ENCODE measurements around the gene MALT1.

MALT1 gene

DNA sequence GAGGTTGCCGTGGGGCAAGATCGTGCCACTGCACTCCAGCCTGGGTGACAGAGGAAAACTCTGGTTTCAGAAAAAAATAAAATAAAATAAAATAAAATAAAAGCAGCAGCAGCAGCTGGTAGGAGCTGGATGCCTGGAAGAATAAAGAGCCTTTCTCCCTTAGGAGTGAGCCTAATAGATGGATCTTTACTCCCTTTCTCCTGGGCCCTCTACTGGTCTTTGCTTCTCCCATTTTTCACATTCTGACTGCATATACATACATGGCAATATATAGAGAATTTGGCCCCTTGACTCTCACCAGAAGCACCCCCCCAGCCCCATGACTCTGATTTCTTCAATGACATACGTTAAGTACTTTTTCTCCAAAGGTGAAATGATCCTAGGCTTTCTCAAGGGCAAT, 9.8 kb upstream of the MALT1 start:
- no peak overlapping the region for H3K9ac ChIP-seq (ENCODE audit: low read length)
- no peak overlapping the region for H3K27ac ChIP-seq (ENCODE audit: low read length)
- TF ChIP-seq EZH2phosphoT487 (IDR thresholded peaks at IDR 0.05; ENCODE audit: low read length), result no peak
- TF ChIP-seq, protein P1, sequence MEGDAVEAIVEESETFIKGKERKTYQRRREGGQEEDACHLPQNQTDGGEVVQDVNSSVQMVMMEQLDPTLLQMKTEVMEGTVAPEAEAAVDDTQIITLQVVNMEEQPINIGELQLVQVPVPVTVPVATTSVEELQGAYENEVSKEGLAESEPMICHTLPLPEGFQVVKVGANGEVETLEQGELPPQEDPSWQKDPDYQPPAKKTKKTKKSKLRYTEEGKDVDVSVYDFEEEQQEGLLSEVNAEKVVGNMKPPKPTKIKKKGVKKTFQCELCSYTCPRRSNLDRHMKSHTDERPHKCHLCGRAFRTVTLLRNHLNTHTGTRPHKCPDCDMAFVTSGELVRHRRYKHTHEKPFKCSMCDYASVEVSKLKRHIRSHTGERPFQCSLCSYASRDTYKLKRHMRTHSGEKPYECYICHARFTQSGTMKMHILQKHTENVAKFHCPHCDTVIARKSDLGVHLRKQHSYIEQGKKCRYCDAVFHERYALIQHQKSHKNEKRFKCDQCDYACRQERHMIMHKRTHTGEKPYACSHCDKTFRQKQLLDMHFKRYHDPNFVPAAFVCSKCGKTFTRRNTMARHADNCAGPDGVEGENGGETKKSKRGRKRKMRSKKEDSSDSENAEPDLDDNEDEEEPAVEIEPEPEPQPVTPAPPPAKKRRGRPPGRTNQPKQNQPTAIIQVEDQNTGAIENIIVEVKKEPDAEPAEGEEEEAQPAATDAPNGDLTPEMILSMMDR (IDR thresholded peaks at IDR 0.05; ENCODE audit: low read length), result no peak
- no peak for TF ChIP-seq EZH2 (optimal IDR thresholded peaks at IDR 0.05; ENCODE audit: low read depth, low read length)
- H3K27me3 ChIP-seq (replicated peaks; ENCODE audit: insufficient read depth, low read length), result no peaks in the 10 kb centered on the region
- no peak overlapping the region for H2AFZ ChIP-seq (ENCODE audit: low read length)
- no peak for DNase-seq
- H4K20me1 ChIP-seq (ENCODE audit: insufficient read depth, low read length), result no peaks in the 10 kb centered on the region
- no peaks in the 10 kb centered on the region for H3K9me2 ChIP-seq (replicated peaks; ENCODE audit: insufficient read depth, low read length)
- no peaks in the 10 kb centered on the region for H3K9me3 ChIP-seq (replicated peaks; ENCODE audit: insufficient read depth, low read length)
- peaks cover 24% of the 10 kb centered on the region for H3K79me2 ChIP-seq (ENCODE audit: low read length)
- H3K4me2 ChIP-seq (ENCODE audit: low read depth, low read length), result no peak overlapping the region
- no peak overlapping the region for H3K4me3 ChIP-seq (ENCODE audit: low read length)
- peaks cover 38% of the 10 kb centered on the region for H3K4me1 ChIP-seq (ENCODE audit: low read length)
- peaks cover 5% of the 10 kb centered on the region for H3K36me3 ChIP-seq (replicated peaks; ENCODE audit: insufficient read depth, low read length)
- peaks cover 37% of the 10 kb centered on the region for H3F3A ChIP-seq (ENCODE audit: insufficient read depth, low read length)

- peaks cover 30% of the 10 kb centered on the region for H3F3A ChIP-seq (ENCODE audit: insufficient read depth, low read length)
- no peak overlapping the region for H3K4me3 ChIP-seq (ENCODE audit: low read length)
- no peak for DNase-seq
- no peak for TF ChIP-seq EZH2 (optimal IDR thresholded peaks at IDR 0.05; ENCODE audit: low read depth, low read length)
- TF ChIP-seq EZH2phosphoT487 (IDR thresholded peaks at IDR 0.05; ENCODE audit: low read length), result no peak
- TF ChIP-seq, protein P1 (IDR thresholded peaks at IDR 0.05; ENCODE audit: low read length), result no peak
- no peaks in the 10 kb centered on the region for H3K27me3 ChIP-seq (replicated peaks; ENCODE audit: insufficient read depth, low read length)
- H4K20me1 ChIP-seq (ENCODE audit: insufficient read depth, low read length), result no peaks in the 10 kb centered on the region
- H3K27ac ChIP-seq (ENCODE audit: low read length), result no peak overlapping the region
- H3K4me1 ChIP-seq (ENCODE audit: low read length), result peaks cover 31% of the 10 kb centered on the region
- H3K9me2 ChIP-seq (replicated peaks; ENCODE audit: insufficient read depth, low read length), result no peaks in the 10 kb centered on the region
- H3K4me2 ChIP-seq (ENCODE audit: low read depth, low read length), result no peak overlapping the region
- no peaks in the 10 kb centered on the region for H3K9me3 ChIP-seq (replicated peaks; ENCODE audit: insufficient read depth, low read length)
- peaks cover 5% of the 10 kb centered on the region for H3K36me3 ChIP-seq (replicated peaks; ENCODE audit: insufficient read depth, low read length)
- no peak overlapping the region for H2AFZ ChIP-seq (ENCODE audit: low read length)
- H3K9ac ChIP-seq (ENCODE audit: low read length), result no peak overlapping the region
- H3K79me2 ChIP-seq (ENCODE audit: low read length), result peaks cover 24% of the 10 kb centered on the region
These were observed 9.1 kb upstream of the MALT1 start for GRCh38 chr18:58662118-58662517.

DNA sequence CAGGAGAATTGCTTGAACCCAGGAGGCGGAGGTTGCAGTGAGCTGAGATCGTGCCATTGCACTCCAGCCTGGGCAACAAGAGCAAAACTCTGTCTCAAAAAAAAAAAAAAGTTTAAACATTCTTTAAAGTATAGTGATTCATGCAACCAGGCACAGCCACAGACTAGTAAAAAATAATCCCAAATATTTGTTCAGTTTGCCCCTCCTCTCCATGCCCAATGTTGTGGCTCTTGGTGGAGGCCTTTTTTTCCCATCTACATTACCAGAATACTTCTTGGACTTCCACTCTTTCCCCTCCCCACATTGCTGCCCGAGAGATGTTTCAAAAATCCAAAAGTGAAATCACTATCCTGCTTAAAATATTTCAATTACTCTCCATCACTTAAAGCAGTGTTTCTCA, 5.1 kb upstream of the MALT1 start:
- no peaks in the 10 kb centered on the region for H3K9me2 ChIP-seq (replicated peaks; ENCODE audit: insufficient read depth, low read length)
- H3K27ac ChIP-seq (ENCODE audit: low read length), result no peak overlapping the region
- peaks cover 18% of the 10 kb centered on the region for H3F3A ChIP-seq (ENCODE audit: insufficient read depth, low read length)
- no peak for DNase-seq
- H3K4me1 ChIP-seq (ENCODE audit: low read length), result peaks cover 22% of the 10 kb centered on the region
- H3K27me3 ChIP-seq (replicated peaks; ENCODE audit: insufficient read depth, low read length), result no peaks in the 10 kb centered on the region
- no peak overlapping the region for H3K9ac ChIP-seq (ENCODE audit: low read length)
- no peak overlapping the region for H3K4me2 ChIP-seq (ENCODE audit: low read depth, low read length)
- TF ChIP-seq EZH2phosphoT487 (IDR thresholded peaks at IDR 0.05; ENCODE audit: low read length), result no peak
- TF ChIP-seq, protein P1 (IDR thresholded peaks at IDR 0.05; ENCODE audit: low read length), result no peak
- TF ChIP-seq EZH2 (optimal IDR thresholded peaks at IDR 0.05; ENCODE audit: low read depth, low read length), result no peak
- H3K36me3 ChIP-seq (replicated peaks; ENCODE audit: insufficient read depth, low read length), result no peaks in the 10 kb centered on the region
- no peak overlapping the region for H3K4me3 ChIP-seq (ENCODE audit: low read length)
- H4K20me1 ChIP-seq (ENCODE audit: insufficient read depth, low read length), result no peaks in the 10 kb centered on the region
- H3K9me3 ChIP-seq (replicated peaks; ENCODE audit: insufficient read depth, low read length), result no peaks in the 10 kb centered on the region
- no peak overlapping the region for H2AFZ ChIP-seq (ENCODE audit: low read length)
- 0 out of 2 replicates have a peak, but pooled peaks cover 3% of the 10 kb centered on the region for H3K79me2 ChIP-seq (ENCODE audit: low read length)
